CD14-positive monocyte (primary cell): ENCODE measurements around the gene REV3L. TPM values are rescaled to one million over a fixed set of nuclear protein-coding genes. Genes with fewer than 3 reads are reported as not detected.

ENCODE experiments used
- DNase-seq, 3 donors: peaks; one replicate each; pipeline ENCODE4 v3.0.0-alpha.2; 2011 to 2022
- H2AFZ ChIP-seq: 2 replicates; pipeline ENCODE4 v1.6.0; 2012; ENCODE audit warnings: mild to moderate bottlenecking, low read depth, low read length, inconsistent platforms; ENCODE audit not compliant: insufficient read depth, poor library complexity, severe bottlenecking
- H3K27ac ChIP-seq, 2 donors: 1 replicate in 1 of 2; 2 replicates in 1 of 2; pipeline ENCODE4 v1.5.1; 2012 to 2013; ENCODE audit warnings: low read length in 2 of 2, control low read depth in 1 of 2, inconsistent platforms in 1 of 2, low read depth in 1 of 2, mild to moderate bottlenecking in 1 of 2
- H3K27me3 ChIP-seq, 2 donors: one replicate each; pipeline versions ENCODE4 v1.6.0 to v1.6.1; 2011 to 2013; ENCODE audit warnings: low read length in 2 of 2; ENCODE audit not compliant: control insufficient read depth in 2 of 2, insufficient read depth in 2 of 2
- H3K36me3 ChIP-seq, 2 donors: replicated peaks in 1 of 2; 1 replicate in 1 of 2; 2 replicates in 1 of 2; pipeline versions ENCODE4 v1.5.1 to v1.6.1; 2012 to 2013; ENCODE audit warnings: low read length in 2 of 2, control low read depth in 1 of 2, inconsistent platforms in 1 of 2, mild to moderate bottlenecking in 1 of 2; ENCODE audit not compliant: insufficient read depth in 2 of 2, control insufficient read depth in 1 of 2
- H3K4me1 ChIP-seq, 2 donors: 1 replicate in 1 of 2; 2 replicates in 1 of 2; pipeline versions ENCODE4 v1.5.1 to v1.6.1; 2012 to 2013; ENCODE audit warnings: low read length in 2 of 2, control low read depth in 1 of 2, inconsistent platforms in 1 of 2, mild to moderate bottlenecking in 1 of 2, moderate library complexity in 1 of 2; ENCODE audit not compliant: insufficient read depth in 2 of 2, control insufficient read depth in 1 of 2
- H3K4me2 ChIP-seq: replicated peaks from 2 replicates; pipeline ENCODE3; 2012; ENCODE audit warnings: low read length, moderate library complexity, mild to moderate bottlenecking; ENCODE audit not compliant: poor library complexity, severe bottlenecking; ENCODE audit errors: extremely low read depth
- H3K4me3 ChIP-seq, 3 experiments: fragments of 200-600 bp in 1 of 3; sonication (generic) in 1 of 3; replicated peaks in 1 of 3; 1 replicate in 2 of 3; 2 replicates in 1 of 3; pipeline ENCODE4 v1.5.1; 2011 to 2013; ENCODE audit warnings: low read length in 3 of 3, mild to moderate bottlenecking in 3 of 3, control low read depth in 2 of 3, low read depth in 2 of 3, inconsistent platforms in 1 of 3, moderate library complexity in 1 of 3
- H3K79me2 ChIP-seq: 2 replicates; pipeline ENCODE4 v1.6.0; 2012; ENCODE audit warnings: mild to moderate bottlenecking, control low read depth, inconsistent platforms, low read length, moderate library complexity; ENCODE audit not compliant: insufficient read depth
- H3K9ac ChIP-seq: 2 replicates; pipeline ENCODE4 v1.6.0; 2017; ENCODE audit warnings: low read length, mild to moderate bottlenecking; ENCODE audit not compliant: insufficient read depth, poor library complexity, severe bottlenecking
- H3K9me3 ChIP-seq, 2 donors: replicated peaks in 1 of 2; 1 replicate in 1 of 2; 2 replicates in 1 of 2; pipeline versions ENCODE4 v1.5.1 to v1.6.1; 2012 to 2013; ENCODE audit warnings: low read length in 2 of 2, control low read depth in 1 of 2; ENCODE audit not compliant: control insufficient read depth in 1 of 2, insufficient read depth in 1 of 2
- H4K20me1 ChIP-seq: 2 replicates; pipeline ENCODE4 v1.6.0; 2012; ENCODE audit warnings: mild to moderate bottlenecking, low read length, control low read depth, moderate library complexity; ENCODE audit not compliant: insufficient read depth
- H3K27ac Mint-ChIP-seq, 7 donors: one replicate each; pipeline ENCODE4 v1.8.0; 2020; ENCODE audit warnings: mild to moderate bottlenecking in 7 of 7, mixed read lengths in 7 of 7, moderate library complexity in 6 of 7, inconsistent platforms in 2 of 7
- H3K27me3 Mint-ChIP-seq, 3 donors: one replicate each; pipeline ENCODE4 v1.8.0; 2021 to 2022; ENCODE audit warnings: low read depth in 3 of 3, mild to moderate bottlenecking in 3 of 3, mixed read lengths in 3 of 3, moderate library complexity in 3 of 3, inconsistent platforms in 1 of 3
- H3K36me3 Mint-ChIP-seq, 2 donors: one replicate each; pipeline ENCODE4 v1.8.0; 2020; ENCODE audit warnings: mixed read lengths in 2 of 2, inconsistent platforms in 1 of 2, mild to moderate bottlenecking in 1 of 2
- H3K4me1 Mint-ChIP-seq: one replicate; pipeline ENCODE4 v1.8.0; 2020; ENCODE audit warnings: mild to moderate bottlenecking, mixed read lengths
- H3K4me3 Mint-ChIP-seq, 2 donors: one replicate each; pipeline ENCODE4 v1.8.0; 2020; ENCODE audit warnings: mild to moderate bottlenecking in 2 of 2, mixed read lengths in 2 of 2, moderate library complexity in 1 of 2
- H3K9me3 Mint-ChIP-seq, 7 donors: one replicate each; pipeline ENCODE4 v1.8.0; 2020 to 2022; ENCODE audit warnings: mixed read lengths in 7 of 7, mild to moderate bottlenecking in 6 of 7, moderate library complexity in 6 of 7, inconsistent platforms in 2 of 7
- WGBS: methylation state at CpG from one replicate; pipeline ENCODE4 v1.1.5; 2013; ENCODE audit warnings: missing lambda C conversion rate; ENCODE audit not compliant: insufficient coverage; 5-methylcytosine and 5-hydroxymethylcytosine counted together
- intact Hi-C, 2 donors: fragments of 100-400 bp; cut with micrococcal nuclease; formaldehyde crosslinking; loops; one replicate each; pipeline versions ENCODE4 v1.15.0 to v1.15.1; 2023
- polyA plus RNA-seq, 3 donors: library from polyadenylated mRNA; depleted of rRNA in 1 of 3; unstranded in 2 of 3; stranded (reverse) in 1 of 3; fragments of 300-500 nt in 2 of 3; fragments of >200 nt in 1 of 3; fragmentation: Illumina TruSeq in 2 of 3; gene quantifications; 1 replicate in 2 of 3; 2 replicates in 1 of 3; pipeline ENCODE4 v1.2.3, GENCODE V29; 2012 to 2021
- TF ChIP-seq, protein P1 (sequence below): fragments of 200-600 bp; IDR thresholded peaks from one replicate; pipeline ENCODE4 v1.8.0; 2022; ENCODE audit warnings: antibody characterized with exemption, mild to moderate bottlenecking

The REV3L gene
- polyA plus RNA-seq, 3 donors = 3.4 to 5.7 (median 4.9) TPM

DNA sequence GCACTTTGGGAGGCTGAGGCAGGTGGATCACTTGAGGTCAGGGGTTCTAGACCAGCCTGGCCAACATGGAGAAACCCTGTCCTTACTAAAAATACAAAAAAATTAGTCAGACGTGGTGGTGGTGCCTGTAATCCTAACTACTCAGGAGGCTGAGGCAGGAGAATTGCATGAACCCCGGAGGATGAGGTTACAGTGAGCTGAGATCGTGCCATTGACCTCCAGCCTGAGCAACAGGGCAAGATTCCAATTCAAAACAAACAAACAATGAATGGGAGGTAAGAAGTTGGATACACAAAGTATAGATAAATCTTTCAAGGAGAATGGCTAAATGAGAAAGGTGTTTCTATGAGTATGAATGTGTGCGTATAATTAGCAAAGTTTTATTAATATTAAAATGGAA lies 75.3 kb downstream of the REV3L start:
- Mint-ChIP-seq H3K27ac (peak overlapping the region; percentile 96 to 100 (median 99)), H3K4me1 (peaks cover 48% of the 10 kb centered on the region), H3K36me3 (peaks cover 18 to 23% of the 10 kb centered on the region in 2 donors), H3K27me3 (no peaks in the 10 kb centered on the region), H3K9me3 (peaks cover 0 to 4% (median 0%) of the 10 kb centered on the region in 7 donors), H3K4me3 (no peak overlapping the region)
- Histone ChIP-seq H3K9ac (no peak overlapping the region), H3K4me3 (no peak overlapping the region), H3K36me3 (peaks cover 0 to 19% of the 10 kb centered on the region in 2 donors), H3K79me2 (peaks cover 10% of the 10 kb centered on the region), H3K4me2 (no peak overlapping the region), H3K27me3 (no peaks in the 10 kb centered on the region), H2AFZ (no peak overlapping the region), H3K4me1 (peaks cover 54 to 65% of the 10 kb centered on the region in 2 donors), H4K20me1 (no peaks in the 10 kb centered on the region), H3K9me3 (no peaks in the 10 kb centered on the region), H3K27ac (peak overlapping the region; percentile 94 to 98)
- intact Hi-C loops = loop anchor here (5.0 kb wide), 1 partner anchor 75 kb away; the partner anchor contains the start of gene REV3L (in 2 of the 2)
- DNase-seq = no peak
- TF ChIP-seq, protein P1, sequence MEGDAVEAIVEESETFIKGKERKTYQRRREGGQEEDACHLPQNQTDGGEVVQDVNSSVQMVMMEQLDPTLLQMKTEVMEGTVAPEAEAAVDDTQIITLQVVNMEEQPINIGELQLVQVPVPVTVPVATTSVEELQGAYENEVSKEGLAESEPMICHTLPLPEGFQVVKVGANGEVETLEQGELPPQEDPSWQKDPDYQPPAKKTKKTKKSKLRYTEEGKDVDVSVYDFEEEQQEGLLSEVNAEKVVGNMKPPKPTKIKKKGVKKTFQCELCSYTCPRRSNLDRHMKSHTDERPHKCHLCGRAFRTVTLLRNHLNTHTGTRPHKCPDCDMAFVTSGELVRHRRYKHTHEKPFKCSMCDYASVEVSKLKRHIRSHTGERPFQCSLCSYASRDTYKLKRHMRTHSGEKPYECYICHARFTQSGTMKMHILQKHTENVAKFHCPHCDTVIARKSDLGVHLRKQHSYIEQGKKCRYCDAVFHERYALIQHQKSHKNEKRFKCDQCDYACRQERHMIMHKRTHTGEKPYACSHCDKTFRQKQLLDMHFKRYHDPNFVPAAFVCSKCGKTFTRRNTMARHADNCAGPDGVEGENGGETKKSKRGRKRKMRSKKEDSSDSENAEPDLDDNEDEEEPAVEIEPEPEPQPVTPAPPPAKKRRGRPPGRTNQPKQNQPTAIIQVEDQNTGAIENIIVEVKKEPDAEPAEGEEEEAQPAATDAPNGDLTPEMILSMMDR = no peak
- 100% methylated on average over 2 of the region's 4 CpGs for WGBS

DNA sequence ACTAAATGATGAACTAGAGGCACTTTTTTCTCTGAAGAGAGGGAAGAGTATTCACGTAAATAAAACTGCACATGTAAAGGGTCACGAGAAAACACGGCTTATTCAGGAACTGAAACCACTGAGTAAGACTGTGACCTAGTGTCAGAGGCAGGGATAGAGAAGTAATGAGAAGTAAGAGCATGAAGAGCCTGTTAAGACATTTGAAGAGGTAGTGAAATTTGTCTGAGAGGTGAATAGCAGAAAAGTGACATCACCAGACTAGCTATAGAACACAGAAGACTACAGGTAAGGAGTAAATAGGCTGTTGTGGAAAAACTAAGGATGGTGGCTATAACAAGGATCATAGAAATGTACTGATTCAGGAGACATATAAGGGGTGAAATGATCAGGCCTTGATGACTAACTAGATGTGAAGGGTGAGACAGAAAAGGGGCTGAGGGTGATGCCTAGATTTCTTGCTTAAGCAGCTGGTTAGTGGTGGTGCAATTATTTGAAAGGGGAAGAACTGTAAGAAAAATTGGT lies 76.8 kb downstream of the REV3L start:
- H2AFZ ChIP-seq = no peak overlapping the region
- WGBS = 0% methylated on average over 3 of the region's 3 CpGs
- intact Hi-C loops = loop anchor here (5.0 kb wide), 1 partner anchor 76 kb away; the partner anchor contains the start of gene REV3L (in 2 of the 2)

More for the DNA sequence above, 76.8 kb downstream of the REV3L start:
- DNase-seq = peak; percentile 93 to 98 (median 97)
- H3K9me3 Mint-ChIP-seq = peaks cover 0 to 4% (median 0%) of the 10 kb centered on the region in 7 donors
- peaks cover 43 to 50% of the 10 kb centered on the region in 2 donors for H3K4me1 ChIP-seq
- H3K4me3 ChIP-seq = peak overlapping the region in 1 of 3 experiments; percentile 25
- no peaks in the 10 kb centered on the region for H3K27me3 Mint-ChIP-seq
- peaks cover 19 to 33% of the 10 kb centered on the region in 2 donors for H3K36me3 Mint-ChIP-seq
- H3K36me3 ChIP-seq = peaks cover 2 to 19% of the 10 kb centered on the region in 2 donors
- H3K27ac Mint-ChIP-seq = peak overlapping the region; percentile 96 to 100 (median 99)
- H4K20me1 ChIP-seq = no peaks in the 10 kb centered on the region
- TF ChIP-seq, protein P1 = no peak
- H3K27me3 ChIP-seq = no peaks in the 10 kb centered on the region
- H3K79me2 ChIP-seq = peaks cover 10% of the 10 kb centered on the region
- no peaks in the 10 kb centered on the region for H3K9me3 ChIP-seq
- peak overlapping the region in 1 of 2 donors; percentile 75 for H3K4me3 Mint-ChIP-seq
- H3K4me1 Mint-ChIP-seq = peaks cover 37% of the 10 kb centered on the region
- peak overlapping the region; percentile 60 for H3K9ac ChIP-seq
- peak overlapping the region; percentile 94 to 98 for H3K27ac ChIP-seq
- H3K4me2 ChIP-seq = peak overlapping the region; percentile 52
